GM21529 (cell line): ENCODE data around the gene ADCYAP1R1.

Source experiments
- ATAC-seq: cut with Tn5 transposase; IDR thresholded peaks from one replicate; pipeline ENCODE4 v1.9.1; 2021; ENCODE audit not compliant: unreplicated experiment

The ADCYAP1R1 gene

GRCh38 chr7:31036924-31037323 is 15.2 kb upstream of the ADCYAP1R1 start:
- ATAC-seq, result no peak

- no peak for ATAC-seq
These were observed 9.0 kb upstream of the ADCYAP1R1 start for GRCh38 chr7:31043051-31043471.

GRCh38 chr7:31044529-31044928 is 7.6 kb upstream of the ADCYAP1R1 start:
- no peak for ATAC-seq

- no peak for ATAC-seq
These were observed 5.4 kb upstream of the ADCYAP1R1 start for GRCh38 chr7:31046723-31047122.

- ATAC-seq, result no peak
These were observed 4.6 kb upstream of the ADCYAP1R1 start for GRCh38 chr7:31047313-31048146.

- no peak for ATAC-seq
These were observed 2.9 kb upstream of the ADCYAP1R1 start for GRCh38 chr7:31049005-31049765.

- ATAC-seq, result no peak
These were observed 356 bp downstream of the ADCYAP1R1 start for GRCh38 chr7:31052487-31052840.

- no peak for ATAC-seq
These were observed 913 bp downstream of the ADCYAP1R1 start for GRCh38 chr7:31052841-31053601.

- ATAC-seq, result no peak
These were observed 1.9 kb downstream of the ADCYAP1R1 start for GRCh38 chr7:31053986-31054385.

GRCh38 chr7:31054608-31055278 is 2.6 kb downstream of the ADCYAP1R1 start:
- no peak for ATAC-seq

GRCh38 chr7:31055471-31055870 is 3.4 kb downstream of the ADCYAP1R1 start:
- ATAC-seq, result no peak

GRCh38 chr7:31056775-31057346 is 4.8 kb downstream of the ADCYAP1R1 start:
- ATAC-seq, result no peak

- ATAC-seq, result no peak
These were observed 6.0 kb downstream of the ADCYAP1R1 start for GRCh38 chr7:31058122-31058521.

GRCh38 chr7:31058688-31059087 is 6.6 kb downstream of the ADCYAP1R1 start:
- no peak for ATAC-seq

GRCh38 chr7:31059551-31059950 is 7.4 kb downstream of the ADCYAP1R1 start:
- ATAC-seq, result no peak

GRCh38 chr7:31061185-31061584 is 9.1 kb downstream of the ADCYAP1R1 start:
- ATAC-seq, result no peak

- no peak for ATAC-seq
These were observed 10.8 kb downstream of the ADCYAP1R1 start for GRCh38 chr7:31062746-31063435.

GRCh38 chr7:31065021-31065593 is 13.0 kb downstream of the ADCYAP1R1 start:
- no peak for ATAC-seq

GRCh38 chr7:31065840-31066239 is 13.7 kb downstream of the ADCYAP1R1 start:
- ATAC-seq, result no peak
